ENCODE measurements around the gene AQP6. TPM values are rescaled to one million over a fixed set of nuclear protein-coding genes. Genes with fewer than 3 reads are reported as not detected.

The AQP6 gene
- total RNA-seq, 1 donor from 2014 or later, result not detected

DNA sequence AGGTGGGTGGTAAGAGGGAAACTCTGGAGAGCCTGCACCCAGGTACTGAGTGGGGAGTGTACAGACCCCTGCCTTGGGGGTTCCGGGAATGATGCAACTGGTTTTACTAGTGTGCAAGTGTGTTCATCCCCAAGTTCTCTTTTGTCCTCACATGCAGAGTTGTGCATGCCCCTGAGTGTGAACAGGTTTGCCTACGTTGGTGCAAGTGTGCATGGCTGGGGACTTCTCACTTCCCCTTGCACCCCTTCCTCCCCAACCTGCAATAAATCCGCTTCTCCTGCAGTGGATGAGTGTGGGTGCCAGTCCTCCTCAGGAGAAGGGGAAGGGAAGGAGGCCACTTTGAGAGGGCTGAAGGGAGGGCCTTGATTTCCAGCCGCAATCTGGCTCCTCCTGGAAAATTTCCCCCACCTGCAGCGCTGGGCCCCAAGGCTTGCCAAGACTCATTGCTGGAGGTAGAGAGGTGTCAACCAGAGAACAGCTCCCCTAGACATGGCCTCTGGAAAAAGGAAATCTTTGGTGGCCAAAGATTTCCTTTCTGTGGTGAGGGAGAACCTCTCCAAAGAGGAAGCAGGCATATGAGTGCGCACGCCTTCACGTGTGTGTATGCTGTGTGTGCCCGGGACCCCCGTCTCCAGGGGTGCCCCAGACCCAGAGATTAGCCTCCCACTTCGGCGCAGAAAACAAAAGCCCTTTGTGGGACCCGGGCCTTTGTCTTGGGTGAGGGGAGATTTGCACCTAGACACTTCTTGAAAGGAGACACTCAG is 16.7 kb upstream of the AQP6 start:
- intact Hi-C loops (cut with micrococcal nuclease), result no loop called here

DNA sequence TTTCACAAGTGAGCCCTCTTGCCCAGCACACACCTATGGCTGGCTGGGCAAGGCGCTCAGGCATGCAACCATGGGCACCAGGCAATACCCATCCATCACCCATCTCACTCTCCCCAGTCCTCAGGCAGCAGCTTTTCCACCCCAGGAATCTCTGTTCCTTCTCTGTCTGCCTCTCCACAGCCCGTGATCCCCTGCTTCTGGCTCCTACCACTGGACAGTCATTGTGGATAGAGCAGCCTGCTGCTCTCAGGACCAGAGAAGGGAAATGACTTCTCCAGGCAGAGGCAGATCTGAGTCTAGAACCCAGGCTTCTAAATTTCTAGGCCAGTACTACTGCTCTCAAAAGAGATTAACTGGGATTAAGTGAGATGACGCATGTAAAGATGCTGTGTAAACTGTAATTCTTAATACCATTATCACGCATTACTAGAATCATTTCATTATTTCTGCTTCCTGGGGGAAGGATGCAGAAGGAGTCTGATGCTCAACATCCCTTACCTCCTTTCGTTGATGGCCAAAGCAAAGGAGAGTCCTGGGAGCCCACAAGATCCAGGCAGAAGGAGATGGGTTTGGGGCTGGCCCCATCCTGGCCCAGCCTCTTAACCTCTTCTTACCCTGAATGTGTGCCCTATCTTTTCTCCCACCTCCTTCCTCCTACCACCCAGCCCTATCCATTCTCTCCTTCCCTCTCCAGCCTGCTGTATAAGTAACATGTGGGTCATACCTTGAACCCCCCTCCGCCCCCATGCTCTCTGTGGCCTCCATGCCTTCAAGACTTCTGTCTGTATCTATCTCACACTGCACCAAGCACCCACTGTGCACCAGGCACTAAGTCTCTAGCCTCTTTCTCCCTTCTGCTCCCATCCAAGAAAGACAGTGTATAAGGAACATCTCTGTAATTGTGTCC is 15.8 kb upstream of the AQP6 start:
- intact Hi-C loops (cut with micrococcal nuclease), result no loop called here

DNA sequence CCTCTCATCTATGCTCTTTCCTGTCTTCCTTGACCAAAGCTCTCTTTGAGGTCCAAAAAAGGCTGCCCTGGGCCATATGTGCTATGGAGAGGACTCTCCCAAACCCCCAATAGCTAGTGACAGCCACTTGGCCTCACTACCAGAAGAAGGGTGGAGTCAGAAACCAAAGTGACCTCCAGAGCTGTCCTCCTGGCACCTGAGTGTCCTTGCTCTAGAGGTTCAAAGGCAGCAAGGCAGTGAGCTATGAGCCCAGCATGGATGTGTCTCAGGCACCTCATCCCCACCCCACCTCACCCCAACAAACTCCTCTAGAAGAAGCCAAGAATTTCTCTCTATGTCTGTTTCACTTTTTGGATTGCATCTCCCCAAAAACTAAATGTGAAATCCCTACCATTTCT is 15.2 kb upstream of the AQP6 start:
- intact Hi-C loops (cut with micrococcal nuclease), result no loop called here

DNA sequence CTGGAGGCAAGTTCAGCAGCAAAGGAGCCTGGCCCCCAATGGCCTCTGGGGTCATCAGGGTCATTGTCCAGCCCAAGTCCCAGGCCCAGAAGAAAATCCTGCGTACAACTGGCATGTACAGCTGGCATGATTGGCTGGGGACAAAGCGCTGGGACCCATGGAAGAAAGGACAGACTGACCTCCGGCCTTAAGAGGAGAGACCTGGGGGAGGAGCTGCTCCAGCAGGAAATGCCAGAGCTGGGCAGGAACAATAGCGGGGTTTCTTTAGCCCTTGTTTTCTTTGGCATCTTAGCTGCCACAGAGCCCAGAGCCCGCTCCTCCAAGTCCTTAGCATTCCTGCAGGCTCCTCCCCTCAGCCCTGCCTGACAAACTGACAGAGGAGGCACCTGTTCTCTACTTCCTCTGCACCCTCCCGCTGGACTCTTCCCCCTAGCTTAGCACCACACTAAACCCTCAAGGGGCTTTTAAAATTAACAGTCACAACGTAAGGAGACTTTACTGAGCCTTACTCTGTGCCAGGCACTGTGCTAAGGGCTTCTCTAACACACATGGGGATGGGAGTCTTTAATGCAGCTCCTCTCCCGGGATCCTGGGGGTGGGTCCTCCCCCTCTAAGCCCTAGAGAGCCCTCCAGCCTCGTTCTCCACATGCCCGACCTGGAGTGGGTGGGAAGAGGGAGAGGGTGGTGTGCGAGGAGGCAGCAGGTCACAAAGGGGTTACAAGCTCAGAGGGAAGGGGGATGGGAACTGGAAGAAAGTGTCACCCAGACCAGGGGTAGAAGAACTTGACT is 12.9 kb upstream of the AQP6 start:
- intact Hi-C loops (cut with micrococcal nuclease), result no loop called here

DNA sequence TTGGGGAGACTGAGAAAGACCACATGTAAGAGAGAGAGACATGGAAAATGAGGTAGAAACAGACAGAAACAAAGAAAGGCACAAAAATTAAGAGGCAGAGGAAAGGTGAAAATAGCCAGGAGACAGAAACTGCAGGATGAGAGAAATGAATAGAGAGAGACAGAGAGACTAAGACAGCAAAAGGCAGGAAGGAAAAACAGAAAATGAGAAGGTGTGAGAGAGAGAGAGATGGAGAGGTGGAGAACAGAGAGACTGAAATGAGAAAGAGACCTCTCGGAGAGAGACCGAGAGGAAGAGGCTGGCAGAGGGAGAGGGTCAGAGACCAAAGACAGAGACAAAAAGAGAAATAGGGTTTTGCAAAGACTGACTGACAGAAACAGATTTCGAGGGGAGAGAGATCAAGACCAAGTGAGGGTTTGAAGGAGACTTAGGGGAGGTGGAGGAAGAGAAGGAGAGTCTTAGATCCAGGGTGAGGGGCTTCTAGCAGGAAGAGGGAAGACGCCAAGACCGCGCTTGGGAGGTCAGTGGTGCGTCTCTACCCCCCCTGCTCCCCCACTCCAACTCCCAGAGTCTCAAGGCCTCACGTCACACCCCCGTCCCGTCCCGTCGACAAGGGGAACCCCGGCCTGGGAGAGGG is 12.2 kb upstream of the AQP6 start:
- intact Hi-C loops (cut with micrococcal nuclease), result no loop called here

DNA sequence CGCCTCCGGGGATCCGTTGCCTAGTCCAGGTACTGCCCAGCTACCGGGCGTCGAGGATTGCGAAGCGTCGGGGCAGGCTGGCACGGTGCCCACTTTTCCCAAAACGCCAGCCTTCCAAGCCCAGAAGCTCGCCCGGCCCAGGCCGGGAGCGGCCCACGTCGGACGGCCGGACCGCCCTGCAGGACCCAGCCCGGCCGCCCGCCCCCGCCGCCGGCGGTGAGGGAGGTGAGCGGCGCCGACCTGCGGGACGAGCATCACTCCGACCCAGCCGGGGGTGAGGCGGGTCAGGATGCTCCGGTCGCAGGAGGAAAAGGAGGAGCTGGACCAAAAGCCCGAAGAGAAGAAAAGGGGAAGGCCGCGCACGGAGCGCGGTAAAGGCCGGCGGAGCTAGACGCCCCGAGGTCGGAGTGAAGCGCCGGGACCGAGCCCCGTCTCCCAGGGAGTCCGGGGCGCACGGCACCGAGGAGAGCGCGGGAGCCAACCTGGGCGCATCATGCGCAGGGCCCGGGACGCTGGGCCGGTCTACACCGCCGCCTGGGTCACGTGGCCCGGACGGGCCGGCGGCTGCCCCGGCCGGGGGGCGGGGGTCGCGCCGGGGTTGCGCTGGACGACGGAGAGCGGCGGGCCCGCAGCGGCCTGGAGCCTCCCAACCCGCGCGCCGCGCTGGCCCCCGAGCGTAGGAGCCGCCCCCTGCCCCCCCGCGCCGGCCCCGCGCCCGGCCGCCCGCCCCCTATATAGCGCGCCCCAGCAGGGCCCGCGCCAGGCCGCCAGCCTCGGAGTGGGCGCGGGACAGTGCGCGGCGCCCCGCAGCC is 11.4 kb upstream of the AQP6 start, which contains the start of gene AQP5:
TSS of gene AQP5 (plus strand) at position 762 of the 812 bp plus-strand sequence. CDS start 146 bp downstream, outside the sequence.
- intact Hi-C loops (cut with micrococcal nuclease), result no loop called here

DNA sequence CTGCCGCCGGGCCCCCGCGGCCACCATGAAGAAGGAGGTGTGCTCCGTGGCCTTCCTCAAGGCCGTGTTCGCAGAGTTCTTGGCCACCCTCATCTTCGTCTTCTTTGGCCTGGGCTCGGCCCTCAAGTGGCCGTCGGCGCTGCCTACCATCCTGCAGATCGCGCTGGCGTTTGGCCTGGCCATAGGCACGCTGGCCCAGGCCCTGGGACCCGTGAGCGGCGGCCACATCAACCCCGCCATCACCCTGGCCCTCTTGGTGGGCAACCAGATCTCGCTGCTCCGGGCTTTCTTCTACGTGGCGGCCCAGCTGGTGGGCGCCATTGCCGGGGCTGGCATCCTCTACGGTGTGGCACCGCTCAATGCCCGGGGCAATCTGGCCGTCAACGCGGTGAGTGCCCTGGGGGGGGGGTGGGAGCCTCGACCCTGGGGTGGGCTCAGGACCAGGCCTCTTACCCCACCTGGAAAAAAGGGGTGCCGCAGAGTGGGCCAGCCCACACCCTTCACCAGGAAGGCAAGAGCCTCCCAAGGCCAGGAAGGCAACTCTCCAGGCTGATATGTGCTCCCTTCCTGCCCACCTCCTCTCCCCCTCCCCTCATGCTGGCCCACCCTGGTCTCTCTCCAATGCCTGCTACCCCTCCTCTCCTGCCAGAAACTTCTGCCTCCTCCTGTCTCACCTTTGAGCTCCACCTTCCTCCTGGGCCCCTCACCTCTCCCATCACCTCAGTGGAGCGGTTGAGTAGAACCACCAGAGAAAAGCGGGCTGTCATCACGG is 10.6 kb upstream of the AQP6 start:
- intact Hi-C loops (cut with micrococcal nuclease), result no loop called here

DNA sequence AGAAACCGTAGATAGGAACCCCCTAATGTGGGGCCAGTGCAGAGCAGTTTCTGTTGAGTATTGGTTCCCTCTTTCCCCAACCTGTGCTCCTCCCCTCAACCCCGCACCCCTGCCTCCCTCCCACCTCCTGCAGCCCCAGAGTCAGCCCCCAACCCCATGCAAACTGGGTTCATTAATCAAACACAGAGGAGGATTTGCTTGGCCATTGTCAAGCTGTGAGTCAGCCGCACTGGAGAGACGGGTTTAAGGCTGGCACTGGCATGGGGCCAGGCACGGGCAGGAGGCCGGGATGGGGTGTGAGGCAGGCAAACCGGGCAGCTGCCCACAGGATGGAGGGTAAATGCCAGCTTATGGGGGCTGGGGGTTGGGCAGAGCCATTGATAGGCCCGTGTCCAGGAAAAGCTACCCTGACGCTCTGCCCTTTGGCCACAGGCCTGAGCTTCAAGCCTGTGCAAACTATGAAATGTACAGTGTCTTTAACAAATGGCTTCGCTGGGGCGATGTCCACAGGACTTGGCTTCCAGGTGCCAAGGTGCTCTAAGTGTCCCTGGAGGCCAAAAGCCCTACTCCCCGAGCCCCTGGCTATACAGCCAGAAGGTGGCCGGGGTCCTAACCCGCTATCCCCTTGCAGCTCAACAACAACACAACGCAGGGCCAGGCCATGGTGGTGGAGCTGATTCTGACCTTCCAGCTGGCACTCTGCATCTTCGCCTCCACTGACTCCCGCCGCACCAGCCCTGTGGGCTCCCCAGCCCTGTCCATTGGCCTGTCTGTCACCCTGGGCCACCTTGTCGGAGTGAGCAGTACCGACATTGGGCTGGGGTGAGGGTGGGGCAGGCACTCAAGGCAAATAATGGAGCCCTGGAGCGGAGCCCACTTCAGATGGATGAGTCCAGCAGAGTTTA is 9.6 kb upstream of the AQP6 start:
- intact Hi-C loops (cut with micrococcal nuclease), result no loop called here

DNA sequence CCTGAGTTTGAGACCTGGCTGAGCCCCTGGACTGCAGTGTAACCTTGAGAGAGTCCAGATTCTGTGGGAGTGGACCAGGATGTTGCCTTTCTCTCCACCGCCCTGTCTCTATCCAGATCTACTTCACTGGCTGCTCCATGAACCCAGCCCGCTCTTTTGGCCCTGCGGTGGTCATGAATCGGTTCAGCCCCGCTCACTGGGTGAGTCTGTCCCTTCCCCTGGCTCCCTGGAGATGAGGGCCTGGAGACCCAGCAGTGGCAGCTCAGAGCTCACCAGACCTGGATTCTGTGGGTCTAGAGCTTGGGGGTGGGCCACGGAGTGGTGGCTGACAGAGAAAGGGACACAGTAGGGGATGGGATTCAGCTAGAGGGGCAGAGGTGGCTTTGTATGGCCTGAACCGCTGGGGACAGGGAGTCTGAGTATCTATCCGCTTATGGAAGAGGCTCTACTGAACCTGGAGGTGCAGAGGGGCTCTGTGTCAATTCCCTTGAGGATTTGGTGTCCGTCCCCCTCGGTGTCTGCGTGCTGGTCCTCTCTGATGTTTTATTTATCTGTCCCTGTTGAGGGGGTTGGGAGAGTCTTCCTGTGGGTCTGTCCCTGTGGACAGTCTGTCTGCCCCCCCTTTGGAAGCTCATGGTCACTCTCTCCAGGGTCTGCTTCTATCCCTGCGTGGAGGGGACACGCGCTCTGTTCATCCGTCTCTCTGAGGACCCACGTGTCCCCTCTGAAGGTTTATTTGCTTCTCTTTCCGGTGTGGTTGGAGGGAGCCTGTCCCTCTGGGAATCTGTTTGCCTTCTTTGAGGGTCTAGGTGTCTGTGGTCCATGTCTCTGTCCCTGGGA is 8.6 kb upstream of the AQP6 start:
- intact Hi-C loops (cut with micrococcal nuclease), result no loop called here

DNA sequence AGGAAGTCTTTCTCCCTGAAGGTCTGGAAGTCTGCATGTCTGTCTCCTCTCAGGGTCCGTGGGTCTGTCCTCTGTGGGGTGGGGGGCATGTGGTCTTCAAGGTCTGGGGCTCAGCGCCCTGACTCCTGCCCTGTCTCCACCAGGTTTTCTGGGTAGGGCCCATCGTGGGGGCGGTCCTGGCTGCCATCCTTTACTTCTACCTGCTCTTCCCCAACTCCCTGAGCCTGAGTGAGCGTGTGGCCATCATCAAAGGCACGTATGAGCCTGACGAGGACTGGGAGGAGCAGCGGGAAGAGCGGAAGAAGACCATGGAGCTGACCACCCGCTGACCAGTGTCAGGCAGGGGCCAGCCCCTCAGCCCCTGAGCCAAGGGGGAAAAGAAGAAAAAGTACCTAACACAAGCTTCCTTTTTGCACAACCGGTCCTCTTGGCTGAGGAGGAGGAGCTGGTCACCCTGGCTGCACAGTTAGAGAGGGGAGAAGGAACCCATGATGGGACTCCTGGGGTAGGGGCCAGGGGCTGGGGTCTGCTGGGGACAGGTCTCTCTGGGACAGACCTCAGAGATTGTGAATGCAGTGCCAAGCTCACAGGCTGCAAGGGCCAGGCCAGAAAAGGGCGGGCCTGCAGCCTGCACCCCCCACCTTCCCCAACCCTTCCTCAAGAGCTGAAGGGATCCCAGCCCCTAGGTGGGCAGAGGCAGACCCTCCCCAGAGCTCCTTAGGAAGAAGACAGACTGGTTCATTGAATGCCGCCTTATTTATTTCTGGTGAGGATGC is 7.7 kb upstream of the AQP6 start:
- intact Hi-C loops (cut with micrococcal nuclease), result loop anchor here (5.0 kb wide), 1 partner anchor 98 kb away; no protein-coding TSS in a partner anchor

DNA sequence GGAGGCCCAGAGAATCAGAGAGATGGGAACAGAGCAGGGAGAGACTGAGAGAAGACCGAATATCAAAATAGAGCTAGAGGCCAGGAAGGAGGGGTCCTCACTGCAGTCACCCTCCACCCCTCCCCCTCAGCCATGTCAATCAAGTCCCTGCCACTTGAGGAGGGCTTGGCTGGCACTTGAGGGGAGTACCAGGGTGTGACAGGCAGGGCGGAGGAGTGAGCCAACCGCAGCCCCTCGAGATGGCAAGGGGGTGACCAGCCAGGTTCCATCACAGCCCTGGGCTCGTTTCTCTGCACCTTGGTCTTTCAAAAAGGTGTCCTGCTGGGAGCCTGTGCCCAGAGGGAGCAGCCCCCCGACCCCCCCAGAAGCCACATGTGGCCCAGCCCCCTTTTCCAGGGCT is 6.9 kb upstream of the AQP6 start:
- intact Hi-C loops (cut with micrococcal nuclease), result loop anchor here (2.0 to 5.0 kb wide), 2 partner anchors 21 to 99 kb away; no protein-coding TSS in a partner anchor

DNA sequence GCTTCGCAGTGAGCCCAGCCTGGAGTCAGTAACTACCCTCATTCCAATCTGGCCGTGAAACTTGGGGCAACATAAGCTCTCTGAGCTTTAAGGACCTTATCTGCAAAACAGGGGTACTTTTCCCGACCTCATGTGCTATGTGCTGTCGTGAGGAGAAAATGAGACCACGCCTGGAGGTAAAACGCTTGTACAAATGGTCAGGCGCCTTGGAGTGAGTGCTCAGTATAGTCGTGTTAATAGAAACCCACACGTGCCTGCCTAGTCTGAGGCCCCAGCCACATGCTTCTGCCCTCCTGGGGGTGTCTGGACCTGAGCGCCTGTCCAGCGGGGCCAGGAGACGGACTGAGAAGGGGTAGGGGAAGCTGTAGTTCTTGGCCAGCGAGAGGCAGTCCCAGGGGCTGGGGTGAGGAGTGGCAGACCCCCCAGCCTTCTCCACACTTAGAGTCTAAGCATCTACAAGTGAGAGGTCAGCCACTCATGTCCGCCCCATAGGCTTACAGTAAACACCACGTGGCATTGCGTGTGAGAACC is 6.2 kb upstream of the AQP6 start:
- intact Hi-C loops (cut with micrococcal nuclease), result loop anchor here (1.0 to 5.0 kb wide), 8 partner anchors 22 to 201 kb away; partner anchors contain the start of genes CERS5, COX14 and RACGAP1

DNA sequence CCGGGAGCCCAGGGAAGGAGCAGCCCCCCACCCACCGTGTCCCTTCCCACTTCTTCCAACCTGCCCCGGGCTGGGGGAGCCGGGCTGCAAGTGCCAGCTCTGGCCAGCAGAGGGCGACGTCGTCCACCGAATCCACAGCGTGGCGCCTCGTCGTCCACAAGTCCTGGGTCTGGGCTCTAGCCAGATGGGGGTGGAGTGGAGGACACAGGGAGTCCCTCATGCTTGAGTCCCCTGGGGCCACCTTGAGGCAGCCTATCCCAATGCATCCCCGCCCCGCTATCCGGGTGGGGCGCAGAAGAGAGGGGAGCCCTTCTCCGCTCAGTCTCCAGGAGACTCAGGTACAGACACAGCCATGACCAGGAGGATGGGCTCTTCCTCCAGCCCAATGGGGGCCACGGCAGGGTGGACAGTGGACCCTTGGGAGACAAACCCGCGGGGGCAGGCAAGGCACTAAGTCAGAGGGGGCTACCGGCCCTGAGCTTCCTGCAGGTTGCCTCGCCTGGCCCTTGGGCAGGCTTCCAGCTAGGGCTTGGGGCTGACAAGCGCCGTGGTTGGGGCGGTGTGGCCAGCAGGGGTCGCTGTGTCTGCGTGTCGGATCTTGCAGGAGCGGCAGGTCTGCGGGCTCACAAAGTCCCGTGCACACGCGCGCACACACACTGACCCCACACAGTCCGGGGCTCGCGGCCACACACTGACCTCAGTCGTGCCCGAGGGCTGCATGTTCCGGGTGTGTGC is 5.5 kb upstream of the AQP6 start:
- intact Hi-C loops (cut with micrococcal nuclease), result loop anchor here (1.0 to 5.0 kb wide), 8 partner anchors 22 to 200 kb away; partner anchors contain the start of genes CERS5, COX14 and RACGAP1

DNA sequence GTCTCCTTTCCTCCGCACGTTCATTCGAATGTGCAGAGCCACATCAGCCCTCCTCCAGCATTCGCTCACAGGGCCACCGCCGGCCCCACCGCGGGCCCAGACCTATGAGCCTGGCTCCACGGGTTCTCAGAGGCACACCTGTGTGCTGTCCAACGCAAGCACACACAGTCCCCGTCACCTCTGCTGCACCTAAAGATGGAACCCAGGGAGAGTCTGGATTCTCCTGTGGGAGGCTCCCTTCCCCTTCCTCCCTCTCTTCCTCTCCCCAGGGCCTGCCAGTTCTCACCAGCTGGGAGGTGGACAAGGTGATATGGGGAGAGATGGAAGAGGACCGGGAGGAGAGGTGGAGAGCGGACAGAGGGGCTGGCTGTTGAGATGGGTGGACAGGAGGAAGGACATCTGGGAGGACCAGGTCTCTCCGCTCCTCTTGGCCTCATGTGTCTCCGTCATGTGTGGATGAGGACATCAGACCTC is 4.9 kb upstream of the AQP6 start:
- intact Hi-C loops (cut with micrococcal nuclease), result loop anchor here (1.0 to 5.0 kb wide), 8 partner anchors 23 to 199 kb away; partner anchors contain the start of genes CERS5, COX14 and RACGAP1

DNA sequence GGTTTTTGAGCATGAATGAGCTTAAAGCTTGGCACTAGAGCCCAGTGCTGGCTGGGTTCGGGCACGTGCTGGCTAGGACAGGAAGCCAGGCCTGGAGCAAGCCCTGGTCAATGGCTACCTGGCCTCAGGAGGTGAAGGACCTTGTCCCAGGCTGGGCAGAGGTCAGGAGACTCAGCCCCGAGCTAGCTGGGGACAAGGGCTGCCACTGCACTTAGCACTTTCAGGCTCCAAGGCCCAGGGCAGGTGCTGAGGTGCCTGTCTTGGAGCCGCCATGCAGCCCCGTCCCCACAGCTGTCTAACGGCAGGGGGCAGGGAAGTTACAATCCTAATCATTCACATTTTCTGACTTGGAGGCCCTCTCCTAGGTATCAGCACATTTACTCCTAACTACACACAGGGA is 4.3 kb upstream of the AQP6 start:
- intact Hi-C loops (cut with micrococcal nuclease), result loop anchor here (5.0 kb wide), 1 partner anchor 101 kb away; no protein-coding TSS in a partner anchor
